Measurements from ENCODE around the gene GAS2L1. TPM values are rescaled to one million over a fixed set of nuclear protein-coding genes. Genes with fewer than 3 reads are reported as not detected.
"Not testable (repeated sequence)": the region's sequence is repeated elsewhere in the genome, so short reads cannot be mapped to it uniquely, and the experiment has no call there.

The GAS2L1 gene
- total and polyA plus RNA-seq, 4 donors = 11.4 to 22.3 (median 21.2) TPM

DNA sequence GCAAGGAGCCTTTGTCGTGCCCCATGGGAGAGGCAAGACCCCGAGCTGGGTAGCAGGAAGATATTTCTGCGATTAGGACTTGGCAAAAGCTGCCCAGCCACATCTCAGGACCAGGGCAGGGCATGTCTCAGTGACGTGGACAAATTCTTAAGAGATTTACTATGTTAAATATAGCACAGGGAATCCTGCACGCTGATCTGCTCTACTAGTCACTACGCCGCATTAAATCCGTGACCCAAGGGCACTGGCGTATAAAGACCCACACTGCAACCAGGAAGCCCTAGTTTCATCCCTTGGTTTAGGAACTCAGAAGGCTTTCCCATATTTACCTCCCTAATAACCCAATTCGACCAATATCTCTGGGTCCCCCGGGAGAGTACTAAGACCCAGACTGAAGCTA is 46.8 kb downstream of the GAS2L1 start:
- Histone ChIP-seq H3K9me3 (ENCODE audit: control insufficient read depth, low read length) (no peaks in the 10 kb centered on the region), H3K36me3 (ENCODE audit: control insufficient read depth in 1 of 2, insufficient read depth in 2 of 2, low read length in 1 of 2) (peaks cover 0 to 21% of the 10 kb centered on the region in 2 donors), H3K4me3 (ENCODE audit: low read length in 2 of 2) (no peak overlapping the region), H3K27ac (ENCODE audit: low read depth in 1 of 2, low read length in 2 of 2) (no peak overlapping the region), H3K27me3 (ENCODE audit: control insufficient read depth in 1 of 2, insufficient read depth in 2 of 2, low read length in 1 of 2) (no peaks in the 10 kb centered on the region), H3K4me1 (ENCODE audit: control insufficient read depth in 1 of 2, insufficient read depth in 2 of 2, low read length in 2 of 2) (no peaks in the 10 kb centered on the region)
- DNase-seq (peak in 1 of 2 donors; percentile 19), ATAC-seq (ENCODE audit: low FRiP score) (no peak)
- 83 to 88% methylated on average over 11 of the region's 11 CpGs for WGBS, 2 donors
- intact Hi-C loops (cut with DNase I) = no loop called here

DNA sequence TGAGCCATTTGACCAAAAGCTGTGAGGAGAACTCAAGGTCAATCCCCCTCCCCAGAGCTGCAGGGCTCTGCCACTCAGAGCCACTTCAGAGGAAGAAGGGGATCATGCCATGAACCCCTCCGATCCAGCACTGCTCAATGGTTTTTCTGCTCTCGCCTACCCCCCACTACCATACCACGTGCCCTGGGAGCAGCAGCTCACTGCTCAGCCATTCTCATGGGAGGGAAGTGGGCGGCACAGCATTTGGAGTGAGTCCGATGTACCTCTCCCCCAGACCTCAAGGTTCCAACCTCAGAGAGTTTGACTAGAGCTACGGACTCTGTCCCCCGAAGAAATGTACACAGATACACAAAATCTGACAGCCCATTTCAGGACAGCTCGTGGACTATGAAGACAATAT is 47.4 kb downstream of the GAS2L1 start:
- ATAC-seq (ENCODE audit: low FRiP score) = no peak
- no peaks in the 10 kb centered on the region for H3K27me3 ChIP-seq (ENCODE audit: control insufficient read depth in 1 of 2, insufficient read depth in 2 of 2, low read length in 1 of 2)
- peaks cover 0 to 23% of the 10 kb centered on the region in 2 donors for H3K36me3 ChIP-seq (ENCODE audit: control insufficient read depth in 1 of 2, insufficient read depth in 2 of 2, low read length in 1 of 2)
- no peaks in the 10 kb centered on the region for H3K9me3 ChIP-seq (ENCODE audit: control insufficient read depth, low read length)
- DNase-seq = peak in 1 of 2 donors; percentile 11
- no peak overlapping the region for H3K4me3 ChIP-seq (ENCODE audit: low read length in 2 of 2)
- intact Hi-C loops (cut with DNase I) = no loop called here
- WGBS, 2 donors = 93 to 94% methylated on average over 8 of the region's 8 CpGs
- no peaks in the 10 kb centered on the region for H3K4me1 ChIP-seq (ENCODE audit: control insufficient read depth in 1 of 2, insufficient read depth in 2 of 2, low read length in 2 of 2)
- no peak overlapping the region for H3K27ac ChIP-seq (ENCODE audit: low read depth in 1 of 2, low read length in 2 of 2)

DNA sequence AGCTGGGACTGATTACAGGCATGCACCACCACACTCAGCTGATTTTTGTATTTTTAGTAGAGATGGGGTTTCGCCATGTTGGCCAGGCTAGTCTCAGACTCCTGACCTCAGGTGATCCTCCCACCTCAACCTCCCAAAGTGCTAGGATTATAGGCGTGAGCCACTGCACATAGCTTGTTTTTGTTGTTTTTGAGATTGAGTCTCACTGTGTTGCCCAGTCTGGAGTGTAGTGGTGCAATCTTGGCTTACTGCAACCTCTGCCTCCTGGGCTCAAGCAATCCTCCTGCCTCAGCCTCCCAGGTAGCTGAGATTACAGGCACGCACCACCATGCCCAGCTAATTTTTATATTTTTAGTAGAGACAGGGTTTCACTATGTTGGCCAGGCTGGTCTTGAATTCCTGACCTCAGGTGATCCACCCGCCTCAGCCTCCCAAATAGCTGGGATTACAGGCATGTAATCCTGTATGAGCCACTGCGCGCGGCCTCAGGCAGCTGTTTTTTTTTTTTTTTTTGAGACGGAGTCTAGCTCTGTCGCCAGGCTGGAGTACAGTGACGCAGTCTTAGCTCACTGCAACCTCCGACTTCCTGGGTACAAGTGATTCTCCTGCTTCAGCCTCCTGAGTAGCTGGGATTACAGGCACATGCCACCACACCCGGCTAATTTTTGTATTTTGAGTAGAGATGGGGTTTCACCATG is 50.9 kb downstream of the GAS2L1 start:
- H3K36me3 ChIP-seq (ENCODE audit: control insufficient read depth in 1 of 2, insufficient read depth in 2 of 2, low read length in 1 of 2) = peaks cover 0 to 15% of the 10 kb centered on the region in 2 donors
- H3K9me3 ChIP-seq (ENCODE audit: control insufficient read depth, low read length); H3K4me3 ChIP-seq (ENCODE audit: low read length in 2 of 2); H3K27ac ChIP-seq (ENCODE audit: low read depth in 1 of 2, low read length in 2 of 2); ATAC-seq (ENCODE audit: low FRiP score); H3K27me3 ChIP-seq (ENCODE audit: control insufficient read depth in 1 of 2, insufficient read depth in 2 of 2, low read length in 1 of 2); H3K4me1 ChIP-seq (ENCODE audit: control insufficient read depth in 1 of 2, insufficient read depth in 2 of 2, low read length in 2 of 2): not testable (repeated sequence)
- intact Hi-C loops (cut with DNase I) = loop anchor here in 1 of 2 donors (5.0 kb wide), 1 partner anchor 50 kb away; the partner anchor contains the start of gene GAS2L1
- DNase-seq = peak in 1 of 2 donors; percentile 12
- 96% methylated on average over 12 of the region's 12 CpGs for WGBS, 2 donors

DNA sequence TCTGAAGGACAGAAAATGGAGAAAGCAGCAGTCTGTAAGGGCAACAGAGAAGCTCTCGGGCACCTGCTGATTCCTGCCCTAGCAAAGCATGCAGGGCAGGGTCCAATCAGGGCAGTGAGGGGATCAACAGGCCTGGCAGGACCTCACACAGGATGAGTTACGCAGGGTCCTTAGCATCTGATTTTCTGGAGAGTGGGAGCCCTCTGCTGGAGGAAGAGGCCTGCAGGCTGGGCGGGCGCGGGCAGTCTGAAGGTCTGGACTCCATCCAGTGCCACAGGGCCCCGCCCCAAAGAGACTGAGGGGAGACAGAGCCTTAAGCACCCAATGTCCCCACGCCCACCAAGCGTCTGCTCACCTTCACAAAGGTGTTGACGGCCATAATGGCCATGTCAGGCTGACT is 53.0 kb downstream of the GAS2L1 start:
- Histone ChIP-seq H3K27me3 (ENCODE audit: control insufficient read depth in 1 of 2, insufficient read depth in 2 of 2, low read length in 1 of 2) (no peaks in the 10 kb centered on the region), H3K4me3 (ENCODE audit: low read length in 2 of 2) (no peak overlapping the region), H3K9me3 (ENCODE audit: control insufficient read depth, low read length) (no peaks in the 10 kb centered on the region), H3K4me1 (ENCODE audit: control insufficient read depth in 1 of 2, insufficient read depth in 2 of 2, low read length in 2 of 2) (no peaks in the 10 kb centered on the region), H3K27ac (ENCODE audit: low read depth in 1 of 2, low read length in 2 of 2) (no peak overlapping the region), H3K36me3 (ENCODE audit: control insufficient read depth in 1 of 2, insufficient read depth in 2 of 2, low read length in 1 of 2) (peaks cover 0 to 4% of the 10 kb centered on the region in 2 donors)
- WGBS, 2 donors = 19 to 24% methylated on average over 9 of the region's 9 CpGs
- DNase-seq (peak in 1 of 2 donors; percentile 57), ATAC-seq (ENCODE audit: low FRiP score) (peak; percentile 72)
- intact Hi-C loops (cut with DNase I) = loop anchor here in 1 of 2 donors (5.0 kb wide), 1 partner anchor 52 kb away; the partner anchor contains the start of gene GAS2L1

Small RNAs within 50 kb of the gene (microRNA-seq; reads per million reads assigned to microRNA genes)
- 12.5 to 12.9 reads per million in 2 donors for gene MIR3653

Other genes starting within 250 kb of the GAS2L1 start
- gene C22orf31, start 244.8 kb upstream of the GAS2L1 start, total RNA-seq = not detected
- gene C22orf31, start 244.8 kb upstream of the GAS2L1 start, polyA plus RNA-seq = not detected
- 10 to 100 TPM; 13.4 to 19.1 TPM for gene KREMEN1, start 233.6 kb upstream of the GAS2L1 start, total RNA-seq
- 1 to 10 TPM; 1.9 to 3.6 TPM for gene KREMEN1, start 233.6 kb upstream of the GAS2L1 start, polyA plus RNA-seq
- gene EMID1, start 100.8 kb upstream of the GAS2L1 start, total RNA-seq = 1 to 10 TPM; 1.2 to 7.0 TPM
- under 1 TPM; 0.13 to 0.69 TPM for gene EMID1, start 100.8 kb upstream of the GAS2L1 start, polyA plus RNA-seq
- 10 to 100 TPM in 1 of 2 donors, 1 to 10 TPM in 1; 9.0 to 17.4 TPM for gene RHBDD3, start 38.7 kb upstream of the GAS2L1 start, total RNA-seq
- gene RHBDD3, start 38.7 kb upstream of the GAS2L1 start, polyA plus RNA-seq = 10 to 100 TPM in 1 of 2 donors, 1 to 10 TPM in 1; 5.5 to 19.4 TPM
- gene EWSR1, start 38.4 kb upstream of the GAS2L1 start, total RNA-seq = 100 to 1,000 TPM; 176 to 184 TPM
- gene EWSR1, start 38.4 kb upstream of the GAS2L1 start, polyA plus RNA-seq = 100 to 1,000 TPM in 1 of 2 donors, 10 to 100 TPM in 1; 74.8 to 207 TPM
- gene RASL10A, start 9.0 kb downstream of the GAS2L1 start, total RNA-seq = 1 to 10 TPM; 3.0 to 3.5 TPM
- gene RASL10A, start 9.0 kb downstream of the GAS2L1 start, polyA plus RNA-seq = under 1 TPM in 1 of 2 donors, not detected in 1; 0.49 TPM
- 10 to 100 TPM; 65.7 to 71.9 TPM for gene AP1B1, start 81.9 kb downstream of the GAS2L1 start, total RNA-seq
- 10 to 100 TPM; 22.3 to 22.6 TPM for gene AP1B1, start 81.9 kb downstream of the GAS2L1 start, polyA plus RNA-seq
- gene RFPL1, start 131.9 kb downstream of the GAS2L1 start, total RNA-seq = not detected
- gene RFPL1, start 131.9 kb downstream of the GAS2L1 start, polyA plus RNA-seq = not detected
- gene NEFH, start 173.6 kb downstream of the GAS2L1 start, total RNA-seq = under 1 TPM; 0.36 to 0.63 TPM
- gene NEFH, start 173.6 kb downstream of the GAS2L1 start, polyA plus RNA-seq = under 1 TPM in 1 of 2 donors, not detected in 1; 0.38 TPM
- 10 to 100 TPM; 50.6 to 60.6 TPM for gene THOC5, start 247.1 kb downstream of the GAS2L1 start, total RNA-seq
- 100 to 1,000 TPM in 1 of 2 donors, 10 to 100 TPM in 1; 18.3 to 174 TPM for gene THOC5, start 247.1 kb downstream of the GAS2L1 start, polyA plus RNA-seq